Keratinocyte (primary cell): Measurements from ENCODE around the gene ODAD3.

Experiments
- EZH2 ChIP-seq: IDR thresholded peaks from one replicate; pipeline ENCODE4 v1.6.1; 2012; ENCODE audit warnings: inconsistent platforms, mild to moderate bottlenecking, low read length, moderate library complexity
- TF ChIP-seq, protein P1 (sequence below), 3 experiments: IDR thresholded peaks in 1 of 3; conservative IDR thresholded peaks in 1 of 3; optimal IDR thresholded peaks in 1 of 3; 2 replicates in 2 of 3; 3 replicates in 1 of 3; pipeline versions ENCODE3 to v1.5.1; 2011; ENCODE audit warnings: low read length in 3 of 3, mild to moderate bottlenecking in 3 of 3, moderate library complexity in 2 of 3, control low read depth in 1 of 3, inconsistent platforms in 1 of 3; ENCODE audit not compliant: insufficient read depth in 2 of 3; ENCODE audit errors: extremely low read depth in 1 of 3

DNA sequence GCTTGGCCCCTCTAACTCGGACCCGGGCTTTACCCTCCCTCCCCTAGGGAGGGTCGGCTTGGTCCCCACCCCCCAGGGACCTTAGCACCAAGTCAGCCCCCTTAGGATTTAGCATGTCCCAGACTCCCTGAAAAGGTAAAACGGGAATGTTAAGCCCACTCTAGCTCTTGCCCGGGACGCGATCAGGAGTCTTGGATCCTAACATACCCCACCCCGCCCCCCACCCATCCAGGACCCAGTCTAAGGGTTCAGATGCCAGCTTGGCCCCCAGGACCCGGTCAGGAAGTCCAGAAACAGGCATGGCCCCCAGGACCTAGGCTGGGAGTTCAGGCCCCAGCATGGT is 51.2 kb downstream of the ODAD3 start:
- TF ChIP-seq, protein P1, sequence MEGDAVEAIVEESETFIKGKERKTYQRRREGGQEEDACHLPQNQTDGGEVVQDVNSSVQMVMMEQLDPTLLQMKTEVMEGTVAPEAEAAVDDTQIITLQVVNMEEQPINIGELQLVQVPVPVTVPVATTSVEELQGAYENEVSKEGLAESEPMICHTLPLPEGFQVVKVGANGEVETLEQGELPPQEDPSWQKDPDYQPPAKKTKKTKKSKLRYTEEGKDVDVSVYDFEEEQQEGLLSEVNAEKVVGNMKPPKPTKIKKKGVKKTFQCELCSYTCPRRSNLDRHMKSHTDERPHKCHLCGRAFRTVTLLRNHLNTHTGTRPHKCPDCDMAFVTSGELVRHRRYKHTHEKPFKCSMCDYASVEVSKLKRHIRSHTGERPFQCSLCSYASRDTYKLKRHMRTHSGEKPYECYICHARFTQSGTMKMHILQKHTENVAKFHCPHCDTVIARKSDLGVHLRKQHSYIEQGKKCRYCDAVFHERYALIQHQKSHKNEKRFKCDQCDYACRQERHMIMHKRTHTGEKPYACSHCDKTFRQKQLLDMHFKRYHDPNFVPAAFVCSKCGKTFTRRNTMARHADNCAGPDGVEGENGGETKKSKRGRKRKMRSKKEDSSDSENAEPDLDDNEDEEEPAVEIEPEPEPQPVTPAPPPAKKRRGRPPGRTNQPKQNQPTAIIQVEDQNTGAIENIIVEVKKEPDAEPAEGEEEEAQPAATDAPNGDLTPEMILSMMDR (optimal IDR thresholded peaks at IDR 0.05 in 1 of 3, IDR thresholded peaks at IDR 0.05 in 1 of 3, conservative IDR thresholded peaks at IDR 0.05 in 1 of 3; ENCODE audit: extremely low read depth in 1 of 3, insufficient read depth in 2 of 3, low read length in 3 of 3) = no peak
- no peak for TF ChIP-seq EZH2
